ENCODE data around the gene GPC5. TPM values are rescaled to one million over a fixed set of nuclear protein-coding genes. Genes with fewer than 3 reads are reported as not detected.
"Not testable (repeated sequence)": the region's sequence is repeated elsewhere in the genome, so short reads cannot be mapped to it uniquely, and the experiment has no call there.

Gene GPC5
- total and polyA plus RNA-seq, 2 of the 13 experiments (the other 11 are each of a cell fraction or from before 2014, with no cell fraction given) = 0.02 to 0.07 TPM

DNA sequence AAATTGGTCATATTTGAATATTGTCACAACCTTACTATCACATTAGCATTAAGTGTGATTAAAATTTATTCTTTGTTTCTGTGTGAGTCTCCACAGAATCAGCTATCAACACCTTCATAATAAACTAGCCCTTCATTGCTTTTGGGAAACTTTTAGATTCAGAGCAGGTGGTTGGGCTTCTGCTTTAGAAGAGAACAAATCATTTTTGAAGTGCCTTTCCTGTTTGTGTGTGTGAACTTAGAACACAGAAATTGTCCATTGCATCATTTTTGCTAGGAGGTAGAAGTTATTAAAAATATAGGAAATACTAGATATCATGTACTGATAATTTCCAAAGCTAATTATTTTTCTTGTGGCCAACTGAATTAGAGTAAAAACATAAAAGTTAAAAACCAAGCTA lies 500.6 kb downstream of the GPC5 start:
- H3K79me2 ChIP-seq (ENCODE audit: insufficient read depth, low read length); H2AFZ ChIP-seq (ENCODE audit: low read length); H3K9ac ChIP-seq (ENCODE audit: insufficient read depth, low read depth, low read length); BruUV-seq (replicated peaks); in situ Hi-C loops (cut with HindIII; ENCODE audit: extremely low pct_ligation_motif_present, low pct_unique_long_range_greater_than_20kb); DNase-seq (ENCODE audit: low spot score); H3K9me3 ChIP-seq (ENCODE audit: low read length); POLR2A ChIA-PET; FAIRE-seq; H3K4me2 ChIP-seq (ENCODE audit: low read depth, low read length); H3K36me3 ChIP-seq (replicated peaks in 1 of 2; ENCODE audit: control insufficient read depth in 1 of 2, insufficient read depth in 2 of 2, low read length in 2 of 2); H4K20me1 ChIP-seq (ENCODE audit: insufficient read depth, low read length); H3K27me3 ChIP-seq (ENCODE audit: control insufficient read depth in 1 of 2, insufficient read depth in 2 of 2, low read length in 2 of 2); CTCF ChIA-PET (ENCODE audit: low intra/inter-chr PET ratio, low total read pairs); H3K4me1 ChIP-seq (ENCODE audit: insufficient read depth, low read length); H3K4me3 ChIP-seq (replicated peaks in 1 of 3; ENCODE audit: insufficient read depth in 1 of 3, low read depth in 2 of 3, low read length in 3 of 3); ATAC-seq; H3K27ac ChIP-seq (ENCODE audit: extremely low read length, insufficient read depth, low read length); intact Hi-C loops (cut with micrococcal nuclease; ENCODE audit: unreplicated experiment): not testable (repeated sequence)

- H3K27me3 ChIP-seq (ENCODE audit: control insufficient read depth in 1 of 2, insufficient read depth in 2 of 2, low read length in 2 of 2) = no peaks in the 10 kb centered on the region
- H3K27ac ChIP-seq (ENCODE audit: extremely low read length, insufficient read depth, low read length) = no peak overlapping the region
- no TSS peak for BruUV-seq (replicated peaks)
- ATAC-seq = no peak
- intact Hi-C loops (cut with micrococcal nuclease; ENCODE audit: unreplicated experiment) = no loop called here
- POLR2A ChIA-PET = no interaction called here
- H3K36me3 ChIP-seq (replicated peaks in 1 of 2; ENCODE audit: control insufficient read depth in 1 of 2, insufficient read depth in 2 of 2, low read length in 2 of 2) = no peaks in the 10 kb centered on the region
- CTCF ChIA-PET (ENCODE audit: low intra/inter-chr PET ratio, low total read pairs) = no interaction called here
- no peaks in the 10 kb centered on the region for H3K9me3 ChIP-seq (ENCODE audit: low read length)
- no peak for DNase-seq (ENCODE audit: low spot score)
- H2AFZ ChIP-seq (ENCODE audit: low read length) = no peak overlapping the region
- H3K4me2 ChIP-seq (ENCODE audit: low read depth, low read length) = no peak overlapping the region
- no peak overlapping the region for H3K9ac ChIP-seq (ENCODE audit: insufficient read depth, low read depth, low read length)
- H4K20me1 ChIP-seq (ENCODE audit: insufficient read depth, low read length) = no peaks in the 10 kb centered on the region
- no peak for FAIRE-seq
- H3K79me2 ChIP-seq (ENCODE audit: insufficient read depth, low read length) = no peaks in the 10 kb centered on the region
- H3K4me1 ChIP-seq (ENCODE audit: insufficient read depth, low read length) = no peaks in the 10 kb centered on the region
- in situ Hi-C loops (cut with HindIII; ENCODE audit: extremely low pct_ligation_motif_present, low pct_unique_long_range_greater_than_20kb) = no loop called here
- no peak overlapping the region for H3K4me3 ChIP-seq (replicated peaks in 1 of 3; ENCODE audit: insufficient read depth in 1 of 3, low read depth in 2 of 3, low read length in 3 of 3)
- TF ChIP-seq ZNF432 (CRISPR knock-in tag; IDR thresholded peaks at IDR 0.05; ENCODE audit: borderline replicate concordance) (no peak), THYN1 (CRISPR knock-in tag; IDR thresholded peaks at IDR 0.05; ENCODE audit: borderline replicate concordance, low read depth) (no peak), ZNF256 (CRISPR knock-in tag; conservative IDR thresholded peaks at IDR 0.05) (no peak), ZSCAN21 (CRISPR knock-in tag; IDR thresholded peaks at IDR 0.05; ENCODE audit: borderline replicate concordance) (no peak), ZNF251 (CRISPR knock-in tag; IDR thresholded peaks at IDR 0.05) (no peak), ZNF629 (CRISPR knock-in tag; conservative IDR thresholded peaks at IDR 0.05) (no peak), JUND (CRISPR knock-in tag; IDR thresholded peaks at IDR 0.05) (no peak), TSC22D2 (CRISPR knock-in tag; IDR thresholded peaks at IDR 0.05; ENCODE audit: borderline replicate concordance) (no peak), FOXA1 (IDR thresholded peaks at IDR 0.05) (no peak), FOXA1 (CRISPR knock-in tag; IDR thresholded peaks at IDR 0.05) (no peak), ZNF326 (CRISPR knock-in tag; IDR thresholded peaks at IDR 0.05; ENCODE audit: borderline replicate concordance) (no peak), MNT (IDR thresholded peaks at IDR 0.05) (no peak), ZNF740 (CRISPR knock-in tag; IDR thresholded peaks at IDR 0.05) (no peak), HINFP (CRISPR knock-in tag; IDR thresholded peaks at IDR 0.05; ENCODE audit: low read depth) (no peak)
These were observed 503.9 kb downstream of the GPC5 start for GRCh38 chr13:91902291-91902690.

Data from HepG2 (cell line).